ENCODE data around the gene SGCA. TPM values are rescaled to one million over a fixed set of nuclear protein-coding genes. Genes with fewer than 3 reads are reported as not detected.

SGCA gene
- polyA plus RNA-seq, 4 donors = 0.96 to 6.2 (median 5.0) TPM; not detected in 1

GRCh38 chr17:50145532-50146229, 20.1 kb upstream of the SGCA start:
- H3K27me3 ChIP-seq (ENCODE audit: control insufficient read depth in 3 of 3, insufficient read depth in 3 of 3, low read length in 3 of 3) = no peaks in the 10 kb centered on the region
- H3K4me1 ChIP-seq (ENCODE audit: control insufficient read depth in 3 of 3, insufficient read depth in 2 of 3, low read depth in 1 of 3, low read length in 2 of 3) = peaks cover 3 to 42% (median 13%) of the 10 kb centered on the region in 3 donors
- H3K27ac ChIP-seq (ENCODE audit: low read depth in 1 of 3, low read length in 2 of 3) = no peak overlapping the region
- H3K9me3 ChIP-seq (ENCODE audit: control insufficient read depth in 2 of 2, insufficient read depth in 1 of 2, low read depth in 1 of 2, low read length in 1 of 2) = peaks cover 0 to under 1% of the 10 kb centered on the region in 2 donors
- no peak for DNase-seq
- 71 to 80% (median 78%) methylated on average over 11 of the region's 11 CpGs for WGBS, 3 donors
- H3K36me3 ChIP-seq (ENCODE audit: control insufficient read depth in 3 of 3, insufficient read depth in 2 of 3, low read depth in 1 of 3, low read length in 3 of 3) = peaks cover 7 to 71% (median 17%) of the 10 kb centered on the region in 3 donors
- H3K4me3 ChIP-seq (ENCODE audit: low read depth in 1 of 3, low read length in 3 of 3) = no peak overlapping the region
- FAIRE-seq = no peak

DNA sequence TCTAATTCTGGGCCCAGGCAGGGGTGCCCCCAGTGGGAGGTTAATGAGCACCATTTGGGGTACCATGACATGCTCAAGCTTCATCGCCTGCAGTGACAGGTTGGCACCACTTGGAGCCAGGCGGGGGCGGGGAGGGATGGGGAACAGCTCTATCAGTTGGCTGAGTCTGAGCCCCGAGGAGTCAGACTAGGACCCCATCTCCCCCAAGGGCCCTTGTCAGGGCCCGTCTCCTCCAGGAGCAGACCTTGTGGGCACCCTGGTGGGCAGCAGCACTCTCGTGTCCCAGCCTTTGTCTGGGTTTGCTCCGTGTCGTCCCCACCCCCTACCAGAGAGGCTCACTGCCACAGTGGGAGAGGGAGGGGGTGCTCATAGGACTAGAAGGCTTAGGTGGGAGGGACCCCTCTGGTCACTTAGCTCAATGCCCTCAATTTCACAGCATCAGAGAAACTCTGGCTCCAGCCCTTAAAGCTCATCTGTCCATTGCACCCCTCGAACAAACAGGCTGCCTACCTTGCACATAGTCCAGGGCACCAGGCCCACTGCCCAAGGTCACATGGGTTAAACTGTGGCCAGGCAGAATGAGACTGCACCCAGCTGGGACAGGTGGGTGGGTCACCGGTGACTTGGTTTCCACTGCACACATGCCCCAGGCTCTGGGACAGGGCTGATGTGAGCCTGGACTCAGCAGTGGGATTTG, 19.4 kb upstream of the SGCA start:
- H3K27ac ChIP-seq (ENCODE audit: low read depth in 1 of 3, low read length in 2 of 3) = no peak overlapping the region
- no peaks in the 10 kb centered on the region for H3K27me3 ChIP-seq (ENCODE audit: control insufficient read depth in 3 of 3, insufficient read depth in 3 of 3, low read length in 3 of 3)
- H3K36me3 ChIP-seq (ENCODE audit: control insufficient read depth in 3 of 3, insufficient read depth in 2 of 3, low read depth in 1 of 3, low read length in 3 of 3) = peaks cover 7 to 64% (median 15%) of the 10 kb centered on the region in 3 donors
- no peaks in the 10 kb centered on the region for H3K9me3 ChIP-seq (ENCODE audit: control insufficient read depth in 2 of 2, insufficient read depth in 1 of 2, low read depth in 1 of 2, low read length in 1 of 2)
- DNase-seq (no peak), FAIRE-seq (no peak)
- H3K4me1 ChIP-seq (ENCODE audit: control insufficient read depth in 3 of 3, insufficient read depth in 2 of 3, low read depth in 1 of 3, low read length in 2 of 3) = peaks cover 3 to 45% (median 13%) of the 10 kb centered on the region in 3 donors
- 70 to 82% (median 76%) methylated on average over 10 of the region's 10 CpGs for WGBS, 3 donors
- no peak overlapping the region for H3K4me3 ChIP-seq (ENCODE audit: low read depth in 1 of 3, low read length in 3 of 3)

GRCh38 chr17:50146927-50147665, 18.7 kb upstream of the SGCA start:
- H3K36me3 ChIP-seq (ENCODE audit: control insufficient read depth in 3 of 3, insufficient read depth in 2 of 3, low read depth in 1 of 3, low read length in 3 of 3) = peaks cover 7 to 57% (median 14%) of the 10 kb centered on the region in 3 donors
- H3K4me1 ChIP-seq (ENCODE audit: control insufficient read depth in 3 of 3, insufficient read depth in 2 of 3, low read depth in 1 of 3, low read length in 2 of 3) = peaks cover 3 to 52% (median 13%) of the 10 kb centered on the region in 3 donors
- no peaks in the 10 kb centered on the region for H3K9me3 ChIP-seq (ENCODE audit: control insufficient read depth in 2 of 2, insufficient read depth in 1 of 2, low read depth in 1 of 2, low read length in 1 of 2)
- H3K27ac ChIP-seq (ENCODE audit: low read depth in 1 of 3, low read length in 2 of 3) = peak overlapping the region in 2 of 3 donors; percentile 3 to 15
- no peak for DNase-seq
- peak overlapping the region in 2 of 3 donors; percentile 85 to 87 for H3K4me3 ChIP-seq (ENCODE audit: low read depth in 1 of 3, low read length in 3 of 3)
- 35 to 49% (median 42%) methylated on average over 15 of the region's 15 CpGs for whole genome bisulfite sequencing, 3 donors
- H3K27me3 ChIP-seq (ENCODE audit: control insufficient read depth in 3 of 3, insufficient read depth in 3 of 3, low read length in 3 of 3) = no peaks in the 10 kb centered on the region
- FAIRE-seq = no peak

DNA sequence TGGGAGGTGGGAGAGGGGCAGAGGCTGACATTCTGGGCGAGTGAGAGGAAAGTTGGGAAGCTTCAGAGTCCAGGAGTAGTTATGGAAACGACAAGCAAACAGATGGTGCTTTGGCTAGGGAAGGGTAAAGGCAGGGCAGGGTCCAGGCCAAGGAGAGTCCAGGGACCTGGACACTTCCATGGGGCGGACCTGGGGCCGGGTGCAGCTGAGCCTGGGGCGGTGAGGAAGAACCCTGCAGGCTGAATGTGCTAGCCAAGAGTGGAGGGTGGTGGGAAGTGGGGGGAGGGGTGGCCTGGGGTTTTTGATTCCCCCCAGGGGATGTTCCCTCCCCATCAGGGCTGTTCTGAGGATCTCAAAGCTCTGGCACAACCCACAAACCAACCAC, 18.0 kb upstream of the SGCA start:
- no peak for FAIRE-seq
- 3 to 10% (median 5%) methylated on average over 5 of the region's 5 CpGs for WGBS, 3 donors
- DNase-seq = peak; percentile 71 to 79

GRCh38 chr17:50148226-50149090, 17.3 kb upstream of the SGCA start:
- Histone ChIP-seq H3K4me3 (ENCODE audit: low read depth in 1 of 3, low read length in 3 of 3) (peak overlapping the region; percentile 75 to 87 (median 85)), H3K27ac (ENCODE audit: low read depth in 1 of 3, low read length in 2 of 3) (peak overlapping the region in 2 of 3 donors; percentile 13 to 57), H3K36me3 (ENCODE audit: control insufficient read depth in 3 of 3, insufficient read depth in 2 of 3, low read depth in 1 of 3, low read length in 3 of 3) (peaks cover 3 to 43% (median 4%) of the 10 kb centered on the region in 3 donors), H3K27me3 (ENCODE audit: control insufficient read depth in 3 of 3, insufficient read depth in 3 of 3, low read length in 3 of 3) (no peaks in the 10 kb centered on the region), H3K9me3 (ENCODE audit: control insufficient read depth in 2 of 2, insufficient read depth in 1 of 2, low read depth in 1 of 2, low read length in 1 of 2) (no peaks in the 10 kb centered on the region), H3K4me1 (ENCODE audit: control insufficient read depth in 3 of 3, insufficient read depth in 2 of 3, low read depth in 1 of 3, low read length in 2 of 3) (peaks cover 3 to 60% (median 13%) of the 10 kb centered on the region in 3 donors)
- WGBS, 3 donors = 1 to 2% (median 1%) methylated on average over 19 to 25 of the region's 25 CpGs
- FAIRE-seq (no peak), DNase-seq (peak; percentile 71)

More for the DNA sequence above, 18.0 kb upstream of the SGCA start:
- peaks cover 3 to 60% (median 13%) of the 10 kb centered on the region in 3 donors for H3K4me1 ChIP-seq (ENCODE audit: control insufficient read depth in 3 of 3, insufficient read depth in 2 of 3, low read depth in 1 of 3, low read length in 2 of 3)
- no peaks in the 10 kb centered on the region for H3K27me3 ChIP-seq (ENCODE audit: control insufficient read depth in 3 of 3, insufficient read depth in 3 of 3, low read length in 3 of 3)
- peaks cover 4 to 50% (median 8%) of the 10 kb centered on the region in 3 donors for H3K36me3 ChIP-seq (ENCODE audit: control insufficient read depth in 3 of 3, insufficient read depth in 2 of 3, low read depth in 1 of 3, low read length in 3 of 3)
- peak overlapping the region in 2 of 3 donors; percentile 13 to 57 for H3K27ac ChIP-seq (ENCODE audit: low read depth in 1 of 3, low read length in 2 of 3)
- peak overlapping the region in 2 of 3 donors; percentile 85 to 87 for H3K4me3 ChIP-seq (ENCODE audit: low read depth in 1 of 3, low read length in 3 of 3)
- no peaks in the 10 kb centered on the region for H3K9me3 ChIP-seq (ENCODE audit: control insufficient read depth in 2 of 2, insufficient read depth in 1 of 2, low read depth in 1 of 2, low read length in 1 of 2)

DNA sequence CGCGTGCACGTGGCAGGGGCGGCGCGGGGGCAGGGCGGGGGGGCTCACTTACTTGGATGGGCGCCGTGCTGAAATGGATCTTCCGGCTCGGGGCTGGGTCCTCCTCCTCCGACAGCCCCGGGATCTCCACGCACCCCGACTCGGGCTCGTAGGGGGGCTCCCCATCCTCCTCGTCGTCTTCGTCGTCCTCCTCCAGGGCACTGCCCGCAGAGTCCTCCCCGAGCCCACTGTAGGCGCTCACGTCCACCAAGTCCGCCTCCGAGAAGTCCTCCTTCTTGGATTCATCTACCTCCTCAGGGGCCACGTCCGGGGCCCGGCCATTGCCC, 16.8 kb upstream of the SGCA start:
- H3K27me3 ChIP-seq (ENCODE audit: control insufficient read depth in 3 of 3, insufficient read depth in 3 of 3, low read length in 3 of 3) = no peaks in the 10 kb centered on the region
- H3K27ac ChIP-seq (ENCODE audit: low read depth in 1 of 3, low read length in 2 of 3) = peak overlapping the region; percentile 57 to 79 (median 58)
- FAIRE-seq = no peak
- H3K36me3 ChIP-seq (ENCODE audit: control insufficient read depth in 3 of 3, insufficient read depth in 2 of 3, low read depth in 1 of 3, low read length in 3 of 3) = peaks cover 0 to 37% (median 3%) of the 10 kb centered on the region in 3 donors
- WGBS, 3 donors = 0% methylated on average over 20 to 30 of the region's 30 CpGs
- H3K4me3 ChIP-seq (ENCODE audit: low read depth in 1 of 3, low read length in 3 of 3) = peak overlapping the region; percentile 75 to 87 (median 85)
- H3K9me3 ChIP-seq (ENCODE audit: control insufficient read depth in 2 of 2, insufficient read depth in 1 of 2, low read depth in 1 of 2, low read length in 1 of 2) = no peaks in the 10 kb centered on the region
- peaks cover 3 to 60% (median 13%) of the 10 kb centered on the region in 3 donors for H3K4me1 ChIP-seq (ENCODE audit: control insufficient read depth in 3 of 3, insufficient read depth in 2 of 3, low read depth in 1 of 3, low read length in 2 of 3)
- DNase-seq = no peak

GRCh38 chr17:50149417-50150353, 16.1 kb upstream of the SGCA start:
- Histone ChIP-seq H3K27ac (ENCODE audit: low read depth in 1 of 3, low read length in 2 of 3) (peak overlapping the region; percentile 58 to 79 (median 63)), H3K4me3 (ENCODE audit: low read depth in 1 of 3, low read length in 3 of 3) (peak overlapping the region; percentile 75 to 87 (median 85)), H3K27me3 (ENCODE audit: control insufficient read depth in 3 of 3, insufficient read depth in 3 of 3, low read length in 3 of 3) (no peaks in the 10 kb centered on the region), H3K4me1 (ENCODE audit: control insufficient read depth in 3 of 3, insufficient read depth in 2 of 3, low read depth in 1 of 3, low read length in 2 of 3) (peaks cover 3 to 56% (median 13%) of the 10 kb centered on the region in 3 donors), H3K9me3 (ENCODE audit: control insufficient read depth in 2 of 2, insufficient read depth in 1 of 2, low read depth in 1 of 2, low read length in 1 of 2) (no peaks in the 10 kb centered on the region), H3K36me3 (ENCODE audit: control insufficient read depth in 3 of 3, insufficient read depth in 2 of 3, low read depth in 1 of 3, low read length in 3 of 3) (peaks cover 0 to 31% (median 1%) of the 10 kb centered on the region in 3 donors)
- no peak for FAIRE-seq
- peak; percentile 73 to 86 for DNase-seq
- 0 to 1% (median 0%) methylated on average over 67 to 123 of the region's 123 CpGs for WGBS, 3 donors

All from small intestine (tissue), 7 donors.